ENCODE data around the gene WDR33. TPM values are rescaled to one million over a fixed set of nuclear protein-coding genes. Genes with fewer than 3 reads are reported as not detected.

WDR33 gene
- 10 to 100 TPM; 10.6 to 12.2 TPM for polyA plus RNA-seq

GRCh38 chr2:127810619-127811396 lies at the start of gene WDR33:
WDR33 (minus strand) TSS chr2:127811171; CDS start chr2:127770981, 40,190 bp downstream.
- H3K4me3 ChIP-seq (ENCODE audit: low read depth in 1 of 2, low read length in 2 of 2), result peak within 1 kb of the TSS; percentile 78 to 87
- H3K27me3 ChIP-seq (ENCODE audit: control insufficient read depth in 1 of 2, insufficient read depth in 2 of 2, low read length in 2 of 2), result no peaks in the 10 kb centered on the region
- no peaks in the 10 kb centered on the region for H3K4me1 ChIP-seq (ENCODE audit: control insufficient read depth in 2 of 2, insufficient read depth in 2 of 2, low read length in 1 of 2)
- no peaks in the 10 kb centered on the region for H3K36me3 ChIP-seq (ENCODE audit: control insufficient read depth in 2 of 2, insufficient read depth in 2 of 2, low read length in 1 of 2)
- WGBS, 2 donors, result 0 to 1% methylated on average over 61 to 62 of the region's 62 CpGs
- H3K27ac ChIP-seq (ENCODE audit: low read depth in 2 of 2, low read length in 1 of 2), result peak within 1 kb of the TSS; percentile 82 to 96
- H3K9me3 ChIP-seq (ENCODE audit: control insufficient read depth in 2 of 2, insufficient read depth in 1 of 2, low read depth in 1 of 2, low read length in 1 of 2), result no peaks in the 10 kb centered on the region

- Histone ChIP-seq H3K27me3 (ENCODE audit: control insufficient read depth in 1 of 2, insufficient read depth in 2 of 2, low read length in 2 of 2) (no peaks in the 10 kb centered on the region), H3K4me1 (ENCODE audit: control insufficient read depth in 2 of 2, insufficient read depth in 2 of 2, low read length in 1 of 2) (peaks cover 2% of the 10 kb centered on the region in 2 donors), H3K36me3 (ENCODE audit: control insufficient read depth in 2 of 2, insufficient read depth in 2 of 2, low read length in 1 of 2) (peaks cover 2 to 14% of the 10 kb centered on the region in 2 donors), H3K9me3 (ENCODE audit: control insufficient read depth in 2 of 2, insufficient read depth in 1 of 2, low read depth in 1 of 2, low read length in 1 of 2) (no peaks in the 10 kb centered on the region), H3K4me3 (ENCODE audit: low read depth in 1 of 2, low read length in 2 of 2) (no peak overlapping the region), H3K27ac (ENCODE audit: low read depth in 2 of 2, low read length in 1 of 2) (no peak overlapping the region)
- WGBS, 2 donors, result 41 to 49% methylated on average over 5 of the region's 5 CpGs
Measured at GRCh38 chr2:127860130-127860529, 49.2 kb upstream of the WDR33 start.

DNA sequence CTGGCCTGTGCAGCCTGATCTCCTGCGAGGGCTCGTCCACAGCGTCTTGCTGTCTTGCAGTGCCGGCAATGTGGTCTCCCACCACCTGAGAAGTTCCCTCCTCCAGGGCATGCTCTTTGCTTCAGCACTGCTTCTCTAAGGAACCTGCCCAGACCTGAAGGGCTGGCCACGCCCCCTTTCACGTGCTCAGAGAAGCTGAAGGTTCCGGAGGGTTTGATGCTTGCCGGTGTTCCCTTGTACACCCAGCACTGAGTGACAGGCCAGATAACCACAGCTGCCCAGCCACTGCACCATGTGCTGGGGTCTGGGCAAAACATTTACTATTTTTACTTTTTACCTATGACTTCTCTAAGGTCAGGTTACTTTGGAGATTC lies 48.7 kb upstream of the WDR33 start:
- H3K9me3 ChIP-seq (ENCODE audit: control insufficient read depth in 2 of 2, insufficient read depth in 1 of 2, low read depth in 1 of 2, low read length in 1 of 2), result no peaks in the 10 kb centered on the region
- peaks cover 2% of the 10 kb centered on the region in 2 donors for H3K4me1 ChIP-seq (ENCODE audit: control insufficient read depth in 2 of 2, insufficient read depth in 2 of 2, low read length in 1 of 2)
- H3K4me3 ChIP-seq (ENCODE audit: low read depth in 1 of 2, low read length in 2 of 2), result no peak overlapping the region
- WGBS, 2 donors, result 10 to 17% methylated on average over 8 of the region's 8 CpGs
- H3K27me3 ChIP-seq (ENCODE audit: control insufficient read depth in 1 of 2, insufficient read depth in 2 of 2, low read length in 2 of 2), result no peaks in the 10 kb centered on the region
- H3K36me3 ChIP-seq (ENCODE audit: control insufficient read depth in 2 of 2, insufficient read depth in 2 of 2, low read length in 1 of 2), result peaks cover 2 to 11% of the 10 kb centered on the region in 2 donors
- H3K27ac ChIP-seq (ENCODE audit: low read depth in 2 of 2, low read length in 1 of 2), result no peak overlapping the region

DNA sequence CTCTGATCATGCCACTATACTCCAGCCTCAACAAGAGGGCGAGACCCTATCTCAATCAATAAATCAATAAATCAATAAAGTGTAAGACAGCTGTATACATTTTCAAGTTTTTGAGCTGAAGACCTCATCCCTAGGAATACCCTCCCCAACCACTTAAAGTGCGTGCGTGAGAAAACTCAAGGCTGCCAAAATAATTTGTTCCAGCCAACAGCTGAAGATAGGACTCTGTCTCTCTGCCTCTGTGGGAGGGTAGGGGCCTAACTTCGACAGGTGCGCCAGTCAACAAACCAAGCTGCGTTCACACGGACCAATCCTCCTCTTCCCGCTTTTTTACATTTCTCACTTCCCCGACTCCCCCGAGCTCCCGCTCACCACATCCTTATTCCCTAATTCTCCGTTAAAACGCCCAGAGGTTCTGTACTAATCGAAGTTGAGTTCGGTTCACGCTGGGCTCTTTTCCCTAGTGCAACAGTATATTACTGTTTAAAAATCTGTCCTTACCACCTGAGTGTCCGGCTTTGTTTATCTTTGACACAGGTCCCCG lies 46.4 kb upstream of the WDR33 start:
- peak overlapping the region; percentile 68 to 98 for H3K4me3 ChIP-seq (ENCODE audit: low read depth in 1 of 2, low read length in 2 of 2)
- peaks cover 0 to 3% of the 10 kb centered on the region in 2 donors for H3K36me3 ChIP-seq (ENCODE audit: control insufficient read depth in 2 of 2, insufficient read depth in 2 of 2, low read length in 1 of 2)
- H3K9me3 ChIP-seq (ENCODE audit: control insufficient read depth in 2 of 2, insufficient read depth in 1 of 2, low read depth in 1 of 2, low read length in 1 of 2), result no peaks in the 10 kb centered on the region
- H3K27me3 ChIP-seq (ENCODE audit: control insufficient read depth in 1 of 2, insufficient read depth in 2 of 2, low read length in 2 of 2), result no peaks in the 10 kb centered on the region
- H3K27ac ChIP-seq (ENCODE audit: low read depth in 2 of 2, low read length in 1 of 2), result peak overlapping the region; percentile 55 to 64
- H3K4me1 ChIP-seq (ENCODE audit: control insufficient read depth in 2 of 2, insufficient read depth in 2 of 2, low read length in 1 of 2), result peaks cover 2% of the 10 kb centered on the region in 2 donors
- WGBS, 2 donors, result 1 to 4% methylated on average over 18 of the region's 18 CpGs

GRCh38 chr2:127853671-127854070 lies 42.7 kb upstream of the WDR33 start:
- Histone ChIP-seq H3K27ac (ENCODE audit: low read depth in 2 of 2, low read length in 1 of 2) (no peak overlapping the region), H3K9me3 (ENCODE audit: control insufficient read depth in 2 of 2, insufficient read depth in 1 of 2, low read depth in 1 of 2, low read length in 1 of 2) (no peaks in the 10 kb centered on the region), H3K27me3 (ENCODE audit: control insufficient read depth in 1 of 2, insufficient read depth in 2 of 2, low read length in 2 of 2) (no peaks in the 10 kb centered on the region), H3K36me3 (ENCODE audit: control insufficient read depth in 2 of 2, insufficient read depth in 2 of 2, low read length in 1 of 2) (peaks cover 0 to 5% of the 10 kb centered on the region in 2 donors), H3K4me3 (ENCODE audit: low read depth in 1 of 2, low read length in 2 of 2) (no peak overlapping the region), H3K4me1 (ENCODE audit: control insufficient read depth in 2 of 2, insufficient read depth in 2 of 2, low read length in 1 of 2) (peaks cover 2% of the 10 kb centered on the region in 2 donors)
- WGBS, 2 donors, result 87 to 91% methylated on average over 4 of the region's 4 CpGs

GRCh38 chr2:127852388-127852787 lies 41.4 kb upstream of the WDR33 start:
- Histone ChIP-seq H3K4me1 (ENCODE audit: control insufficient read depth in 2 of 2, insufficient read depth in 2 of 2, low read length in 1 of 2) (peaks cover 2% of the 10 kb centered on the region in 2 donors), H3K27ac (ENCODE audit: low read depth in 2 of 2, low read length in 1 of 2) (no peak overlapping the region), H3K27me3 (ENCODE audit: control insufficient read depth in 1 of 2, insufficient read depth in 2 of 2, low read length in 2 of 2) (no peaks in the 10 kb centered on the region), H3K4me3 (ENCODE audit: low read depth in 1 of 2, low read length in 2 of 2) (no peak overlapping the region), H3K36me3 (ENCODE audit: control insufficient read depth in 2 of 2, insufficient read depth in 2 of 2, low read length in 1 of 2) (peaks cover 2 to 10% of the 10 kb centered on the region in 2 donors), H3K9me3 (ENCODE audit: control insufficient read depth in 2 of 2, insufficient read depth in 1 of 2, low read depth in 1 of 2, low read length in 1 of 2) (no peaks in the 10 kb centered on the region)
- 95 to 97% methylated on average over 8 of the region's 8 CpGs for WGBS, 2 donors

- H3K4me1 ChIP-seq (ENCODE audit: control insufficient read depth in 2 of 2, insufficient read depth in 2 of 2, low read length in 1 of 2), result no peaks in the 10 kb centered on the region
- no peak overlapping the region for H3K4me3 ChIP-seq (ENCODE audit: low read depth in 1 of 2, low read length in 2 of 2)
- H3K9me3 ChIP-seq (ENCODE audit: control insufficient read depth in 2 of 2, insufficient read depth in 1 of 2, low read depth in 1 of 2, low read length in 1 of 2), result no peaks in the 10 kb centered on the region
- peaks cover 11 to 14% of the 10 kb centered on the region in 2 donors for H3K36me3 ChIP-seq (ENCODE audit: control insufficient read depth in 2 of 2, insufficient read depth in 2 of 2, low read length in 1 of 2)
- H3K27ac ChIP-seq (ENCODE audit: low read depth in 2 of 2, low read length in 1 of 2), result no peak overlapping the region
- 87 to 88% methylated on average over 7 of the region's 7 CpGs for WGBS, 2 donors
- H3K27me3 ChIP-seq (ENCODE audit: control insufficient read depth in 1 of 2, insufficient read depth in 2 of 2, low read length in 2 of 2), result no peaks in the 10 kb centered on the region
Measured at GRCh38 chr2:127847931-127848330, 37.0 kb upstream of the WDR33 start.

- peaks cover 8 to 11% of the 10 kb centered on the region in 2 donors for H3K36me3 ChIP-seq (ENCODE audit: control insufficient read depth in 2 of 2, insufficient read depth in 2 of 2, low read length in 1 of 2)
- no peak overlapping the region for H3K27ac ChIP-seq (ENCODE audit: low read depth in 2 of 2, low read length in 1 of 2)
- 81 to 82% methylated on average over 4 of the region's 4 CpGs for WGBS, 2 donors
- H3K27me3 ChIP-seq (ENCODE audit: control insufficient read depth in 1 of 2, insufficient read depth in 2 of 2, low read length in 2 of 2), result no peaks in the 10 kb centered on the region
- no peak overlapping the region for H3K4me3 ChIP-seq (ENCODE audit: low read depth in 1 of 2, low read length in 2 of 2)
- H3K4me1 ChIP-seq (ENCODE audit: control insufficient read depth in 2 of 2, insufficient read depth in 2 of 2, low read length in 1 of 2), result no peaks in the 10 kb centered on the region
- H3K9me3 ChIP-seq (ENCODE audit: control insufficient read depth in 2 of 2, insufficient read depth in 1 of 2, low read depth in 1 of 2, low read length in 1 of 2), result no peaks in the 10 kb centered on the region
Measured at GRCh38 chr2:127844973-127845372, 34.0 kb upstream of the WDR33 start.

DNA sequence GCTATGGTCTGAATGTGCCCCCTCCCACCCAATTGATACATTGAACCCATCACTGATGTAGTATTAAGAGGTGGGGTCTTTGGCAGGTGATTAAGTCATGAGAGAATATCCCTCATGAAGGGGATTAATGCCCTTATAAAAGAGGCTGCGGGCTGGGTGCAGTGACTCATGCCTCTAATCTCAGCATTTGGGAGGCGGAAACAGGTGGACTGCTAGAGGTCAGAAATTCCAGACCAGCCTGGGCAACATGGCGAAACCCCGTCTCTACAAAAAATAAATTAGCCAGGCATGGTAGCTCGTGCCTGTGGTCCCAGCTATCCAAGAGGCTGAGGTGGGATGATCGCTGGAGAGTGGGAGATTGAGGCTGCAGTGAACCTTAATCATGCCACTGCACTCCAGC lies 32.7 kb upstream of the WDR33 start:
- Histone ChIP-seq H3K27ac (ENCODE audit: low read depth in 2 of 2, low read length in 1 of 2) (no peak overlapping the region), H3K9me3 (ENCODE audit: control insufficient read depth in 2 of 2, insufficient read depth in 1 of 2, low read depth in 1 of 2, low read length in 1 of 2) (no peaks in the 10 kb centered on the region), H3K36me3 (ENCODE audit: control insufficient read depth in 2 of 2, insufficient read depth in 2 of 2, low read length in 1 of 2) (peaks cover 8 to 11% of the 10 kb centered on the region in 2 donors), H3K27me3 (ENCODE audit: control insufficient read depth in 1 of 2, insufficient read depth in 2 of 2, low read length in 2 of 2) (no peaks in the 10 kb centered on the region), H3K4me3 (ENCODE audit: low read depth in 1 of 2, low read length in 2 of 2) (no peak overlapping the region), H3K4me1 (ENCODE audit: control insufficient read depth in 2 of 2, insufficient read depth in 2 of 2, low read length in 1 of 2) (no peaks in the 10 kb centered on the region)
- 88% methylated on average over 6 of the region's 6 CpGs for WGBS, 2 donors
